GM19455 (cell line): ENCODE results near the gene MTHFR.

Experiments used
- ATAC-seq: cut with Tn5 transposase; IDR thresholded peaks from one replicate; pipeline ENCODE4 v1.9.1; 2021; ENCODE audit not compliant: unreplicated experiment

Gene MTHFR

GRCh38 chr1:11805422-11806306 lies at the start of gene MTHFR, which contains the start of gene CLCN6:
Gene MTHFR, minus strand, starts transcription at chr1:11805964. Its CDS starts 2,848 bp downstream, at chr1:11803116.
Gene CLCN6, plus strand, starts transcription at chr1:11806191. Its CDS starts 72 bp downstream, at chr1:11806263.
- ATAC-seq, result peak; percentile 86

- ATAC-seq, result no peak
Observed at GRCh38 chr1:11855430-11855829, 49.7 kb upstream of the MTHFR start.

GRCh38 chr1:11854519-11854918 lies 48.8 kb upstream of the MTHFR start:
- ATAC-seq, result no peak

GRCh38 chr1:11851180-11851579 lies 45.4 kb upstream of the MTHFR start:
- no peak for ATAC-seq

GRCh38 chr1:11850156-11850555 lies 44.4 kb upstream of the MTHFR start:
- no peak for ATAC-seq

GRCh38 chr1:11848373-11848700 lies 42.6 kb upstream of the MTHFR start:
- ATAC-seq, result no peak

- ATAC-seq, result no peak
Observed at GRCh38 chr1:11847667-11848372, 42.1 kb upstream of the MTHFR start, which contains the start of gene NPPA. Gene NPPA, minus strand, starts transcription at chr1:11847783. Its CDS starts 99 bp downstream, at chr1:11847684.

- no peak for ATAC-seq
Observed at GRCh38 chr1:11845641-11846335, 40.0 kb upstream of the MTHFR start.

- ATAC-seq, result no peak
Observed at GRCh38 chr1:11842154-11843041, 36.6 kb upstream of the MTHFR start.

GRCh38 chr1:11841245-11842153 lies 35.7 kb upstream of the MTHFR start:
- ATAC-seq, result no peak

- ATAC-seq, result no peak
Observed at GRCh38 chr1:11839727-11840705, 34.3 kb upstream of the MTHFR start.

GRCh38 chr1:11838349-11839272 lies 32.8 kb upstream of the MTHFR start:
- ATAC-seq, result no peak

- ATAC-seq, result no peak
Observed at GRCh38 chr1:11837767-11838348, 32.1 kb upstream of the MTHFR start.

GRCh38 chr1:11836955-11837766 lies 31.4 kb upstream of the MTHFR start:
- ATAC-seq, result no peak

- no peak for ATAC-seq
Observed at GRCh38 chr1:11835441-11836225, 29.9 kb upstream of the MTHFR start.
